Endothelial cell of umbilical vein (primary cell): ENCODE measurements around the gene MORF4L1. TPM values are rescaled to one million over a fixed set of nuclear protein-coding genes. Genes with fewer than 3 reads are reported as not detected.
"Not testable (repeated sequence)": the region's sequence is repeated elsewhere in the genome, so short reads cannot be mapped to it uniquely, and the experiment has no call there.

Experiments
- BruUV-seq: library from RNA; stranded (reverse); fragments of 400-500 nt; replicated peaks from 2 replicates; lab custom pipeline; 2021; lab: Mats Ljungman, UMichigan
- CTCF ChIA-PET: fragments of 300-600, 350-600 bp; sonication (Branson Sonifier 250); formaldehyde crosslinking; loops from one replicate; lab custom pipeline; 2021; ENCODE audit warnings: antibody characterized with exemption, inconsistent platforms; lab: Charles Lee
- POLR2A ChIA-PET: fragments of 300-600, 350-600 bp; sonication (Branson Sonifier 250); formaldehyde crosslinking; loops from one replicate; lab custom pipeline; 2021; ENCODE audit warnings: antibody characterized with exemption, inconsistent platforms; lab: Charles Lee
- DNase-seq: peaks from one replicate; pipeline ENCODE4 v3.0.0-alpha.2; 2011; ENCODE audit warnings: low read depth, low spot score
- FAIRE-seq: peaks from 2 replicates; lab custom pipeline; 2011; peaks lifted over from hg19 to GRCh38; lab: Jason Lieb, UNC
- H2AFZ ChIP-seq: 2 replicates; pipeline ENCODE4 v1.6.0; 2012; ENCODE audit warnings: low read depth, low read length, control low read depth, inconsistent platforms
- H3K27ac ChIP-seq: 2 replicates; pipeline ENCODE4 v1.5.1; 2011; ENCODE audit warnings: low read depth, mild to moderate bottlenecking, control low read depth, low read length, moderate library complexity; ENCODE audit not compliant: insufficient read depth
- H3K27me3 ChIP-seq, 2 experiments: 2 replicates each; pipeline versions ENCODE4 v1.6.0 to v1.6.1; 2011; ENCODE audit warnings: low read length in 2 of 2, mixed read lengths in 1 of 2; ENCODE audit not compliant: control insufficient read depth in 2 of 2, insufficient read depth in 2 of 2
- H3K36me3 ChIP-seq, 2 experiments: 2 replicates in 1 of 2; 3 replicates in 1 of 2; pipeline ENCODE4 v1.5.1; 2011; ENCODE audit warnings: low read length in 2 of 2, mild to moderate bottlenecking in 1 of 2, moderate library complexity in 1 of 2; ENCODE audit not compliant: control insufficient read depth in 2 of 2, insufficient read depth in 2 of 2; ENCODE audit errors: extremely low read depth in 1 of 2
- H3K4me1 ChIP-seq: 3 replicates; pipeline ENCODE4 v1.5.1; 2011; ENCODE audit warnings: mild to moderate bottlenecking, low read length; ENCODE audit not compliant: control insufficient read depth, insufficient read depth; ENCODE audit errors: extremely low read depth
- H3K4me2 ChIP-seq: 2 replicates; pipeline ENCODE4 v1.6.1; 2011; ENCODE audit warnings: low read length, control low read depth, mixed read lengths; ENCODE audit not compliant: insufficient read depth
- H3K4me3 ChIP-seq, 3 experiments: fragments of 200-600 bp in 1 of 3; sonication (generic), shearing (Covaris generic) in 1 of 3; replicated peaks in 1 of 3; 2 replicates each; pipeline ENCODE4 v1.5.1; 2011 to 2016; ENCODE audit warnings: control low read depth in 3 of 3, low read length in 3 of 3, mild to moderate bottlenecking in 2 of 3, inconsistent platforms in 1 of 3, low read depth in 1 of 3, moderate library complexity in 1 of 3; ENCODE audit not compliant: insufficient read depth in 1 of 3
- H3K79me2 ChIP-seq: 2 replicates; pipeline ENCODE4 v1.6.0; 2012; ENCODE audit warnings: low read length, inconsistent platforms; ENCODE audit not compliant: control insufficient read depth, insufficient read depth
- H3K9ac ChIP-seq: replicated peaks from 2 replicates; pipeline ENCODE3; 2011; ENCODE audit warnings: low read length, control low read depth; ENCODE audit not compliant: insufficient read depth; ENCODE audit errors: extremely low read depth
- H3K9me1 ChIP-seq: replicated peaks from 3 replicates; pipeline ENCODE4 v1.6.0; 2011; ENCODE audit warnings: mild to moderate bottlenecking, low read length; ENCODE audit not compliant: control insufficient read depth, insufficient read depth; ENCODE audit errors: extremely low read depth
- H3K9me3 ChIP-seq: replicated peaks from 2 replicates; pipeline ENCODE4 v1.5.1; 2012; ENCODE audit warnings: low read length, inconsistent platforms; ENCODE audit not compliant: control insufficient read depth, insufficient read depth
- H4K20me1 ChIP-seq: replicated peaks from 2 replicates; pipeline ENCODE3; 2011; ENCODE audit warnings: mild to moderate bottlenecking, low read length; ENCODE audit not compliant: control insufficient read depth, insufficient read depth; ENCODE audit errors: extremely low read depth
- JUN ChIP-seq: IDR thresholded peaks from 2 replicates; pipeline ENCODE4 v1.6.1; 2011; ENCODE audit warnings: borderline replicate concordance, low read depth; ENCODE audit not compliant: insufficient read length, insufficient read depth
- dilution Hi-C: fragments of 300-500 bp; cut with MboI; formaldehyde crosslinking; loops from one replicate; pipeline ENCODE4 v1.15.0; 2019; ENCODE audit warnings: low sequenced_read_pairs; ENCODE audit not compliant: extremely low pct_ligation_motif_present
- intact Hi-C: fragments of 100-400 bp; cut with micrococcal nuclease; formaldehyde crosslinking; loops from one replicate; pipeline ENCODE4 v1.10.0; 2022
- polyA plus RNA-seq, 4 experiments: library from polyadenylated mRNA; depleted of rRNA in 3 of 4; stranded (reverse) in 3 of 4; unstranded in 1 of 4; fragments of >200 nt; gene quantifications; 2 replicates each; pipeline versions ENCODE4 v1.2.1 to v1.2.3, GENCODE V29; 2011 to 2012; ENCODE audit warnings: missing spikeins in 1 of 4
- total RNA-seq: library from RNA; stranded (reverse); gene quantifications from 2 replicates; pipeline ENCODE4 v1.2.3, GENCODE V29; 2021
- TF ChIP-seq, protein P1 (sequence below): IDR thresholded peaks from 2 replicates; pipeline ENCODE4 v1.6.1; 2011; ENCODE audit not compliant: insufficient read depth, insufficient read length

Gene MORF4L1
- total and polyA plus RNA-seq, 2 donors (not counting 3 experiments of a cell fraction or from before 2014, with no cell fraction given): 164 to 404 TPM

DNA sequence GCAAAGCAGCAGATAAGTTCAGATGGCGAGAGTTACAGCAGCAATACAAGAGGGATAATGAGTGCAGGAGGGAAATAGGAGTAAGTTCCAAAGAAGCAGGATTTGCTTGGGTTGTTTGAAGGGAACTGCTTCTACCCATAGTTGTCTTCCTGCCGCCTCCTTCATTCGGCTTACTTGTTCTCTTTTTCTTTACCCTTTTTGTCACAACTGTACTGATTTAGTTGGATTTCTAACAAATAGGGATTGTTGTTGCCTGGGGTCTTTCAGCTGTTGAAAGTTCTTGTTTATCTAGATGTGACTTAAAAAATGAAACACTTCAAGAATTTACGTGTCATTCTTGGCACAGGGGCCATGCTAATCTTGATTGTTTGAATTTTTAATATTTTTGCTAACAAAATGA is 25.9 kb downstream of the MORF4L1 start:
- H3K9me1 ChIP-seq: no peaks in the 10 kb centered on the region
- no peak overlapping the region for H3K27ac ChIP-seq
- no peaks in the 10 kb centered on the region for H3K9me3 ChIP-seq
- FAIRE-seq: no peak
- H3K4me1 ChIP-seq: no peaks in the 10 kb centered on the region
- no peak overlapping the region for H2AFZ ChIP-seq
- POLR2A ChIA-PET: no interaction called here
- dilution Hi-C loops (no loop called here), intact Hi-C loops (no loop called here)
- no peak overlapping the region for H3K4me2 ChIP-seq
- no peak for DNase-seq
- H3K9ac ChIP-seq: no peak overlapping the region
- peaks cover 23 to 27% of the 10 kb centered on the region in 2 experiments for H3K36me3 ChIP-seq
- H4K20me1 ChIP-seq: peaks cover 2% of the 10 kb centered on the region
- H3K27me3 ChIP-seq: no peaks in the 10 kb centered on the region
- no peak overlapping the region for H3K4me3 ChIP-seq
- CTCF ChIA-PET: no interaction called here
- BruUV-seq: no TSS peak
- TF ChIP-seq, protein P1, sequence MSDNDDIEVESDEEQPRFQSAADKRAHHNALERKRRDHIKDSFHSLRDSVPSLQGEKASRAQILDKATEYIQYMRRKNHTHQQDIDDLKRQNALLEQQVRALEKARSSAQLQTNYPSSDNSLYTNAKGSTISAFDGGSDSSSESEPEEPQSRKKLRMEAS: no peak
- no peak for TF ChIP-seq JUN
- peaks cover 38% of the 10 kb centered on the region for H3K79me2 ChIP-seq

GRCh38 chr15:78900819-78901533 is 28.3 kb downstream of the MORF4L1 start:
- H3K4me1 ChIP-seq, H3K9me1 ChIP-seq, BruUV-seq, H4K20me1 ChIP-seq, CTCF ChIA-PET, H3K9me3 ChIP-seq, FAIRE-seq, H3K9ac ChIP-seq, DNase-seq, H2AFZ ChIP-seq, dilution Hi-C loops, H3K4me3 ChIP-seq, intact Hi-C loops, H3K4me2 ChIP-seq, H3K27me3 ChIP-seq, POLR2A ChIA-PET, H3K27ac ChIP-seq: not testable (repeated sequence)
- peaks cover 22 to 26% of the 10 kb centered on the region in 2 experiments for H3K36me3 ChIP-seq
- H3K79me2 ChIP-seq: peaks cover 31% of the 10 kb centered on the region

GRCh38 chr15:78902281-78903032 is 29.8 kb downstream of the MORF4L1 start:
- H3K4me2 ChIP-seq, dilution Hi-C loops, H3K9me3 ChIP-seq, H3K27me3 ChIP-seq, FAIRE-seq, H3K9ac ChIP-seq, POLR2A ChIA-PET, DNase-seq, H3K27ac ChIP-seq, H3K4me3 ChIP-seq, H3K9me1 ChIP-seq, H4K20me1 ChIP-seq, intact Hi-C loops, H3K4me1 ChIP-seq, BruUV-seq, H2AFZ ChIP-seq: not testable (repeated sequence)
- Histone ChIP-seq H3K79me2 (peaks cover 25% of the 10 kb centered on the region), H3K36me3 (peaks cover 27 to 30% of the 10 kb centered on the region in 2 experiments)
- CTCF ChIA-PET: interaction anchor here (0.8 kb wide), 1 partner anchor 282 kb away, joined by 3 read pairs; no protein-coding TSS in a partner anchor
